CD14-positive monocyte (primary cell): ENCODE data around the gene CAMTA1. TPM values are rescaled to one million over a fixed set of nuclear protein-coding genes. Genes with fewer than 3 reads are reported as not detected.

ENCODE experiments used
- DNase-seq, 3 donors: peaks; one replicate each; pipeline ENCODE4 v3.0.0-alpha.2; 2011 to 2022
- H2AFZ ChIP-seq: 2 replicates; pipeline ENCODE4 v1.6.0; 2012; ENCODE audit warnings: mild to moderate bottlenecking, low read depth, low read length, inconsistent platforms; ENCODE audit not compliant: insufficient read depth, poor library complexity, severe bottlenecking
- H3K27ac ChIP-seq, 2 donors: 1 replicate in 1 of 2; 2 replicates in 1 of 2; pipeline ENCODE4 v1.5.1; 2012 to 2013; ENCODE audit warnings: low read length in 2 of 2, control low read depth in 1 of 2, inconsistent platforms in 1 of 2, low read depth in 1 of 2, mild to moderate bottlenecking in 1 of 2
- H3K27me3 ChIP-seq, 2 donors: one replicate each; pipeline versions ENCODE4 v1.6.0 to v1.6.1; 2011 to 2013; ENCODE audit warnings: low read length in 2 of 2; ENCODE audit not compliant: control insufficient read depth in 2 of 2, insufficient read depth in 2 of 2
- H3K36me3 ChIP-seq, 2 donors: replicated peaks in 1 of 2; 1 replicate in 1 of 2; 2 replicates in 1 of 2; pipeline versions ENCODE4 v1.5.1 to v1.6.1; 2012 to 2013; ENCODE audit warnings: low read length in 2 of 2, control low read depth in 1 of 2, inconsistent platforms in 1 of 2, mild to moderate bottlenecking in 1 of 2; ENCODE audit not compliant: insufficient read depth in 2 of 2, control insufficient read depth in 1 of 2
- H3K4me1 ChIP-seq, 2 donors: 1 replicate in 1 of 2; 2 replicates in 1 of 2; pipeline versions ENCODE4 v1.5.1 to v1.6.1; 2012 to 2013; ENCODE audit warnings: low read length in 2 of 2, control low read depth in 1 of 2, inconsistent platforms in 1 of 2, mild to moderate bottlenecking in 1 of 2, moderate library complexity in 1 of 2; ENCODE audit not compliant: insufficient read depth in 2 of 2, control insufficient read depth in 1 of 2
- H3K4me2 ChIP-seq: replicated peaks from 2 replicates; pipeline ENCODE3; 2012; ENCODE audit warnings: low read length, moderate library complexity, mild to moderate bottlenecking; ENCODE audit not compliant: poor library complexity, severe bottlenecking; ENCODE audit errors: extremely low read depth
- H3K4me3 ChIP-seq, 3 experiments: fragments of 200-600 bp in 1 of 3; sonication (generic) in 1 of 3; replicated peaks in 1 of 3; 1 replicate in 2 of 3; 2 replicates in 1 of 3; pipeline ENCODE4 v1.5.1; 2011 to 2013; ENCODE audit warnings: low read length in 3 of 3, mild to moderate bottlenecking in 3 of 3, control low read depth in 2 of 3, low read depth in 2 of 3, inconsistent platforms in 1 of 3, moderate library complexity in 1 of 3
- H3K79me2 ChIP-seq: 2 replicates; pipeline ENCODE4 v1.6.0; 2012; ENCODE audit warnings: mild to moderate bottlenecking, control low read depth, inconsistent platforms, low read length, moderate library complexity; ENCODE audit not compliant: insufficient read depth
- H3K9ac ChIP-seq: 2 replicates; pipeline ENCODE4 v1.6.0; 2017; ENCODE audit warnings: low read length, mild to moderate bottlenecking; ENCODE audit not compliant: insufficient read depth, poor library complexity, severe bottlenecking
- H3K9me3 ChIP-seq, 2 donors: replicated peaks in 1 of 2; 1 replicate in 1 of 2; 2 replicates in 1 of 2; pipeline versions ENCODE4 v1.5.1 to v1.6.1; 2012 to 2013; ENCODE audit warnings: low read length in 2 of 2, control low read depth in 1 of 2; ENCODE audit not compliant: control insufficient read depth in 1 of 2, insufficient read depth in 1 of 2
- H4K20me1 ChIP-seq: 2 replicates; pipeline ENCODE4 v1.6.0; 2012; ENCODE audit warnings: mild to moderate bottlenecking, low read length, control low read depth, moderate library complexity; ENCODE audit not compliant: insufficient read depth
- H3K27ac Mint-ChIP-seq, 7 donors: one replicate each; pipeline ENCODE4 v1.8.0; 2020; ENCODE audit warnings: mild to moderate bottlenecking in 7 of 7, mixed read lengths in 7 of 7, moderate library complexity in 6 of 7, inconsistent platforms in 2 of 7
- H3K27me3 Mint-ChIP-seq, 3 donors: one replicate each; pipeline ENCODE4 v1.8.0; 2021 to 2022; ENCODE audit warnings: low read depth in 3 of 3, mild to moderate bottlenecking in 3 of 3, mixed read lengths in 3 of 3, moderate library complexity in 3 of 3, inconsistent platforms in 1 of 3
- H3K36me3 Mint-ChIP-seq, 2 donors: one replicate each; pipeline ENCODE4 v1.8.0; 2020; ENCODE audit warnings: mixed read lengths in 2 of 2, inconsistent platforms in 1 of 2, mild to moderate bottlenecking in 1 of 2
- H3K4me1 Mint-ChIP-seq: one replicate; pipeline ENCODE4 v1.8.0; 2020; ENCODE audit warnings: mild to moderate bottlenecking, mixed read lengths
- H3K4me3 Mint-ChIP-seq, 2 donors: one replicate each; pipeline ENCODE4 v1.8.0; 2020; ENCODE audit warnings: mild to moderate bottlenecking in 2 of 2, mixed read lengths in 2 of 2, moderate library complexity in 1 of 2
- H3K9me3 Mint-ChIP-seq, 7 donors: one replicate each; pipeline ENCODE4 v1.8.0; 2020 to 2022; ENCODE audit warnings: mixed read lengths in 7 of 7, mild to moderate bottlenecking in 6 of 7, moderate library complexity in 6 of 7, inconsistent platforms in 2 of 7
- CTCF ChIP-seq: fragments of 200-600 bp; IDR thresholded peaks from one replicate; pipeline ENCODE4 v1.8.0; 2022; ENCODE audit warnings: antibody characterized with exemption, mild to moderate bottlenecking
- WGBS: methylation state at CpG from one replicate; pipeline ENCODE4 v1.1.5; 2013; ENCODE audit warnings: missing lambda C conversion rate; ENCODE audit not compliant: insufficient coverage; 5-methylcytosine and 5-hydroxymethylcytosine counted together
- intact Hi-C, 2 donors: fragments of 100-400 bp; cut with micrococcal nuclease; formaldehyde crosslinking; loops; one replicate each; pipeline versions ENCODE4 v1.15.0 to v1.15.1; 2023
- polyA plus RNA-seq, 3 donors: library from polyadenylated mRNA; depleted of rRNA in 1 of 3; unstranded in 2 of 3; stranded (reverse) in 1 of 3; fragments of 300-500 nt in 2 of 3; fragments of >200 nt in 1 of 3; fragmentation: Illumina TruSeq in 2 of 3; gene quantifications; 1 replicate in 2 of 3; 2 replicates in 1 of 3; pipeline ENCODE4 v1.2.3, GENCODE V29; 2012 to 2021

Gene CAMTA1
- polyA plus RNA-seq, 3 donors = 52.0 to 89.6 (median 78.3) TPM

DNA sequence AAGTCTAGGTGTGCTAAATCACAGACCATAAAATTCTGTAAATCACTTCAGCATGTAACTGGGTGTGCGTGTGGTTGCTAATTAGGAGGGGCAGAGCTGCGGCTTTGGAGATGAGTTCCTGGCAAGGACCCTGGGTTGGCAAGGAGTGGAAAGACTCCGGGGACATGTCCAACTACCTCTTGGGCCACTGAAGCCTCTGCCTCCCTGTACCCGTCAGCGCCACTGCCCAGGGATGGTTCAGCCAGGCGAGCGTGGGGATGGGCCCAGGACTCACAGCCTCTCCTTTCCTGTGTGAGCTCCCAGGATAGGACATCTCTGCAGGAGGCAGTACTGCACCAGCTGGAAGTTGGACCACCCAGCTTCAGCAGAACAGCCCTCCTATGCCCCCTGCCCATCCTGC is 599.4 kb downstream of the CAMTA1 start:
- peaks cover 0 to 3% (median 0%) of the 10 kb centered on the region in 7 donors for H3K9me3 Mint-ChIP-seq
- intact Hi-C loops = no loop called here
- no peaks in the 10 kb centered on the region for H3K36me3 Mint-ChIP-seq
- peaks cover 4 to 8% (median 8%) of the 10 kb centered on the region in 3 donors for H3K27me3 Mint-ChIP-seq
- H3K4me1 Mint-ChIP-seq = no peaks in the 10 kb centered on the region
- H3K27ac Mint-ChIP-seq = no peak overlapping the region
- Histone ChIP-seq H3K4me2 (no peak overlapping the region), H3K27me3 (no peaks in the 10 kb centered on the region), H3K9me3 (no peaks in the 10 kb centered on the region), H3K27ac (no peak overlapping the region), H4K20me1 (no peaks in the 10 kb centered on the region), H3K9ac (no peak overlapping the region), H3K4me3 (no peak overlapping the region), H3K79me2 (no peaks in the 10 kb centered on the region), H3K4me1 (no peaks in the 10 kb centered on the region), H2AFZ (no peak overlapping the region), H3K36me3 (no peaks in the 10 kb centered on the region)
- no peak for TF ChIP-seq CTCF
- no peak for DNase-seq
- no peak overlapping the region for H3K4me3 Mint-ChIP-seq
- 75% methylated on average over 7 of the region's 7 CpGs for WGBS

DNA sequence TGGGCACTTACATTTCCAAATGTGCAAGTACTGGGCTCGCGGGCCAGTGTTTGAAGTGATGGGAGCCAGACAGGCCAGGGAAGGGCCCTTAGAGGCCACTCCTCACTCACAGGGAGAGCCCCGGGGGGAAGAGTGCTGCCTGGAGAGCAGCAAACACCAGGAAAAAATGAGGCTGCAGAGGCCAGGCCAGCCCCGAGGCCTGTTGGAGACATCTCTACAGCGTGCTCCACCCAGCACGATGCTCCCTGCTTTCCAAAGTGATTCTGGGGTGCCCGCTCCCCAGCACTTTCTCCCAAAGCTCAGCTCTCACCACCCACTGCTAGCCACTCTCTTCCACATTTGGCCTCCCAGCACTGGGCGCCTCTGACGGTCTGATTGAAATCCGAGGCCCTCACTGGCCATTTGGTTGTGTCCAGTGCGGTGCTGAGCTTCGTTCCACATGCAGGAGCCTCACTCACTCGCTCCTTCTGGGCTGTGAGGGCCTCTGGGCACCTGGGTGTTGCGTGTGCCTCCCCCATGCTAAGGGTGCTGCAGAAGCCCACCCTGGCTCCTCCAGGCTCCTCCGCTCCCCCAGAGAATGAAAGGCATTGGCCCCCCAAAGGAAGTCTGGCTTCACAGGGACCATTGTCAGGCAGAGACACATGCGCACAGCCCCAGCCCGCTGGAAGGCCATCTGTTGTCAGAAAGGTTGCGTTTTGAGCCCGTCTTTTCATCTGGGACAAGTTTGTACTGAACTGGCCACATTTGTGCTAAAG is 600.4 kb downstream of the CAMTA1 start:
- Histone ChIP-seq H2AFZ (no peak overlapping the region), H3K27ac (no peak overlapping the region), H3K9ac (no peak overlapping the region), H3K36me3 (no peaks in the 10 kb centered on the region), H4K20me1 (no peaks in the 10 kb centered on the region), H3K9me3 (no peaks in the 10 kb centered on the region), H3K27me3 (no peaks in the 10 kb centered on the region), H3K79me2 (no peaks in the 10 kb centered on the region), H3K4me1 (no peaks in the 10 kb centered on the region), H3K4me3 (no peak overlapping the region), H3K4me2 (no peak overlapping the region)
- intact Hi-C loops = no loop called here
- TF ChIP-seq CTCF = no peak
- Mint-ChIP-seq H3K27me3 (peaks cover 0 to 8% (median 5%) of the 10 kb centered on the region in 3 donors), H3K4me3 (no peak overlapping the region), H3K4me1 (no peaks in the 10 kb centered on the region), H3K9me3 (peaks cover 0 to 3% (median 0%) of the 10 kb centered on the region in 7 donors), H3K36me3 (no peaks in the 10 kb centered on the region), H3K27ac (peak overlapping the region in 1 of 7 donors; percentile 70)
- DNase-seq = no peak
- 87% methylated on average over 19 of the region's 19 CpGs for WGBS
